Endothelial cell of umbilical vein (primary cell): ENCODE results near the gene PPP1R9A. TPM values are rescaled to one million over a fixed set of nuclear protein-coding genes. Genes with fewer than 3 reads are reported as not detected.

Experiments used
- BruUV-seq: library from RNA; stranded (reverse); fragments of 400-500 nt; replicated peaks from 2 replicates; lab custom pipeline; 2021; lab: Mats Ljungman, UMichigan
- CTCF ChIA-PET: fragments of 300-600, 350-600 bp; sonication (Branson Sonifier 250); formaldehyde crosslinking; loops from one replicate; lab custom pipeline; 2021; ENCODE audit warnings: antibody characterized with exemption, inconsistent platforms; lab: Charles Lee
- POLR2A ChIA-PET: fragments of 300-600, 350-600 bp; sonication (Branson Sonifier 250); formaldehyde crosslinking; loops from one replicate; lab custom pipeline; 2021; ENCODE audit warnings: antibody characterized with exemption, inconsistent platforms; lab: Charles Lee
- DNase-seq: peaks from one replicate; pipeline ENCODE4 v3.0.0-alpha.2; 2011; ENCODE audit warnings: low read depth, low spot score
- FAIRE-seq: peaks from 2 replicates; lab custom pipeline; 2011; peaks lifted over from hg19 to GRCh38; lab: Jason Lieb, UNC
- H2AFZ ChIP-seq: 2 replicates; pipeline ENCODE4 v1.6.0; 2012; ENCODE audit warnings: low read depth, low read length, control low read depth, inconsistent platforms
- H3K27ac ChIP-seq: 2 replicates; pipeline ENCODE4 v1.5.1; 2011; ENCODE audit warnings: low read depth, mild to moderate bottlenecking, control low read depth, low read length, moderate library complexity; ENCODE audit not compliant: insufficient read depth
- H3K27me3 ChIP-seq, 2 experiments: 2 replicates each; pipeline versions ENCODE4 v1.6.0 to v1.6.1; 2011; ENCODE audit warnings: low read length in 2 of 2, mixed read lengths in 1 of 2; ENCODE audit not compliant: control insufficient read depth in 2 of 2, insufficient read depth in 2 of 2
- H3K36me3 ChIP-seq, 2 experiments: 2 replicates in 1 of 2; 3 replicates in 1 of 2; pipeline ENCODE4 v1.5.1; 2011; ENCODE audit warnings: low read length in 2 of 2, mild to moderate bottlenecking in 1 of 2, moderate library complexity in 1 of 2; ENCODE audit not compliant: control insufficient read depth in 2 of 2, insufficient read depth in 2 of 2; ENCODE audit errors: extremely low read depth in 1 of 2
- H3K4me1 ChIP-seq: 3 replicates; pipeline ENCODE4 v1.5.1; 2011; ENCODE audit warnings: mild to moderate bottlenecking, low read length; ENCODE audit not compliant: control insufficient read depth, insufficient read depth; ENCODE audit errors: extremely low read depth
- H3K4me2 ChIP-seq: 2 replicates; pipeline ENCODE4 v1.6.1; 2011; ENCODE audit warnings: low read length, control low read depth, mixed read lengths; ENCODE audit not compliant: insufficient read depth
- H3K4me3 ChIP-seq, 3 experiments: fragments of 200-600 bp in 1 of 3; sonication (generic), shearing (Covaris generic) in 1 of 3; replicated peaks in 1 of 3; 2 replicates each; pipeline ENCODE4 v1.5.1; 2011 to 2016; ENCODE audit warnings: control low read depth in 3 of 3, low read length in 3 of 3, mild to moderate bottlenecking in 2 of 3, inconsistent platforms in 1 of 3, low read depth in 1 of 3, moderate library complexity in 1 of 3; ENCODE audit not compliant: insufficient read depth in 1 of 3
- H3K79me2 ChIP-seq: 2 replicates; pipeline ENCODE4 v1.6.0; 2012; ENCODE audit warnings: low read length, inconsistent platforms; ENCODE audit not compliant: control insufficient read depth, insufficient read depth
- H3K9ac ChIP-seq: replicated peaks from 2 replicates; pipeline ENCODE3; 2011; ENCODE audit warnings: low read length, control low read depth; ENCODE audit not compliant: insufficient read depth; ENCODE audit errors: extremely low read depth
- H3K9me1 ChIP-seq: replicated peaks from 3 replicates; pipeline ENCODE4 v1.6.0; 2011; ENCODE audit warnings: mild to moderate bottlenecking, low read length; ENCODE audit not compliant: control insufficient read depth, insufficient read depth; ENCODE audit errors: extremely low read depth
- H3K9me3 ChIP-seq: replicated peaks from 2 replicates; pipeline ENCODE4 v1.5.1; 2012; ENCODE audit warnings: low read length, inconsistent platforms; ENCODE audit not compliant: control insufficient read depth, insufficient read depth
- H4K20me1 ChIP-seq: replicated peaks from 2 replicates; pipeline ENCODE3; 2011; ENCODE audit warnings: mild to moderate bottlenecking, low read length; ENCODE audit not compliant: control insufficient read depth, insufficient read depth; ENCODE audit errors: extremely low read depth
- CTCF ChIP-seq, 2 donors: IDR thresholded peaks; 1 replicate in 1 of 2; 2 replicates in 1 of 2; pipeline ENCODE4 v1.5.1; 2011; ENCODE audit warnings: low read length in 2 of 2, mild to moderate bottlenecking in 2 of 2, moderate library complexity in 2 of 2, control low read depth in 1 of 2, inconsistent platforms in 1 of 2, low read depth in 1 of 2; ENCODE audit not compliant: insufficient read depth in 1 of 2; ENCODE audit errors: extremely low read depth in 1 of 2
- EZH2 ChIP-seq: IDR thresholded peaks from 2 replicates; pipeline ENCODE4 v1.6.1; 2012; ENCODE audit warnings: borderline replicate concordance, low read depth, mild to moderate bottlenecking, moderate library complexity, low read length, inconsistent platforms; ENCODE audit not compliant: severe bottlenecking
- FOS ChIP-seq: IDR thresholded peaks from 2 replicates; pipeline ENCODE4 v1.6.1; 2011; ENCODE audit warnings: mild to moderate bottlenecking, low read length, moderate library complexity, borderline replicate concordance; ENCODE audit not compliant: insufficient read depth
- GATA2 ChIP-seq: IDR thresholded peaks from 2 replicates; pipeline ENCODE4 v1.7.0; 2011; ENCODE audit warnings: low read depth, mild to moderate bottlenecking, moderate library complexity, mixed read lengths, low read length; ENCODE audit not compliant: insufficient read length, insufficient read depth
- JUN ChIP-seq: IDR thresholded peaks from 2 replicates; pipeline ENCODE4 v1.6.1; 2011; ENCODE audit warnings: borderline replicate concordance, low read depth; ENCODE audit not compliant: insufficient read length, insufficient read depth
- MAX ChIP-seq: IDR thresholded peaks from 2 replicates; pipeline ENCODE4 v1.6.1; 2011; ENCODE audit not compliant: insufficient read depth, insufficient read length
- MYC ChIP-seq: IDR thresholded peaks from one replicate; pipeline ENCODE4 v1.6.1; 2011; ENCODE audit warnings: mild to moderate bottlenecking, low read depth, low read length
- POLR2A ChIP-seq: IDR thresholded peaks from 2 replicates; pipeline ENCODE4 v1.6.1; 2012; ENCODE audit warnings: low read depth, mild to moderate bottlenecking, control low read depth, low read length
- POLR2AphosphoS5 ChIP-seq: IDR thresholded peaks from 2 replicates; pipeline ENCODE4 v1.6.1; 2012; ENCODE audit warnings: low read depth, mild to moderate bottlenecking, control low read depth, low read length, moderate library complexity; ENCODE audit not compliant: insufficient read depth
- dilution Hi-C: fragments of 300-500 bp; cut with MboI; formaldehyde crosslinking; loops from one replicate; pipeline ENCODE4 v1.15.0; 2019; ENCODE audit warnings: low sequenced_read_pairs; ENCODE audit not compliant: extremely low pct_ligation_motif_present
- intact Hi-C: fragments of 100-400 bp; cut with micrococcal nuclease; formaldehyde crosslinking; loops from one replicate; pipeline ENCODE4 v1.10.0; 2022
- polyA plus RNA-seq, 4 experiments: library from polyadenylated mRNA; depleted of rRNA in 3 of 4; stranded (reverse) in 3 of 4; unstranded in 1 of 4; fragments of >200 nt; gene quantifications; 2 replicates each; pipeline versions ENCODE4 v1.2.1 to v1.2.3, GENCODE V29; 2011 to 2012; ENCODE audit warnings: missing spikeins in 1 of 4
- total RNA-seq: library from RNA; stranded (reverse); gene quantifications from 2 replicates; pipeline ENCODE4 v1.2.3, GENCODE V29; 2021

The PPP1R9A gene
- total and polyA plus RNA-seq, 2 donors (not counting 3 experiments of a cell fraction or from before 2014, with no cell fraction given): 0.50 to 3.0 TPM

- dilution Hi-C loops: no loop called here
- no peak overlapping the region for H3K27ac ChIP-seq
- FAIRE-seq: no peak
- POLR2A ChIA-PET: no interaction called here
- H3K36me3 ChIP-seq: no peaks in the 10 kb centered on the region
- no peak overlapping the region for H3K4me2 ChIP-seq
- BruUV-seq: no TSS peak
- no peaks in the 10 kb centered on the region for H4K20me1 ChIP-seq
- no peak overlapping the region for H3K9ac ChIP-seq
- CTCF ChIA-PET: no interaction called here
- H3K4me1 ChIP-seq: peaks cover 8% of the 10 kb centered on the region
- no peaks in the 10 kb centered on the region for H3K9me3 ChIP-seq
- intact Hi-C loops: no loop called here
- DNase-seq: no peak
- no peak overlapping the region for H3K4me3 ChIP-seq
- H3K79me2 ChIP-seq: no peaks in the 10 kb centered on the region
- H3K9me1 ChIP-seq: no peaks in the 10 kb centered on the region
- H2AFZ ChIP-seq: no peak overlapping the region
- H3K27me3 ChIP-seq: no peaks in the 10 kb centered on the region
- no peak for TF ChIP-seq POLR2AphosphoS5
- no peak for TF ChIP-seq MYC
Observed at GRCh38 chr7:94922457-94922856, 15.1 kb downstream of the PPP1R9A start.

GRCh38 chr7:94923412-94923811, 16.0 kb downstream of the PPP1R9A start:
- no peak overlapping the region for H3K4me3 ChIP-seq
- no peaks in the 10 kb centered on the region for H3K36me3 ChIP-seq
- H3K27me3 ChIP-seq: no peaks in the 10 kb centered on the region
- FAIRE-seq: peak; percentile 57
- H3K79me2 ChIP-seq: no peaks in the 10 kb centered on the region
- no TSS peak for BruUV-seq
- H3K4me2 ChIP-seq: no peak overlapping the region
- no peak overlapping the region for H2AFZ ChIP-seq
- no peak overlapping the region for H3K27ac ChIP-seq
- intact Hi-C loops: no loop called here
- dilution Hi-C loops: no loop called here
- no peaks in the 10 kb centered on the region for H3K9me3 ChIP-seq
- ChIA-PET CTCF (no interaction called here), POLR2A (no interaction called here)
- H3K4me1 ChIP-seq: peaks cover 8% of the 10 kb centered on the region
- H4K20me1 ChIP-seq: no peaks in the 10 kb centered on the region
- DNase-seq: peak; percentile 43
- no peak overlapping the region for H3K9ac ChIP-seq
- H3K9me1 ChIP-seq: no peaks in the 10 kb centered on the region
- TF ChIP-seq POLR2A: no peak
- no peak for TF ChIP-seq POLR2AphosphoS5
- no peak for TF ChIP-seq GATA2
- no peak for TF ChIP-seq JUN
- TF ChIP-seq EZH2: no peak
- no peak for TF ChIP-seq FOS
- TF ChIP-seq MYC: no peak
- TF ChIP-seq MAX: no peak
- TF ChIP-seq CTCF (IDR thresholded peaks at IDR 0.05; ENCODE audit: extremely low read depth in 1 of 2, insufficient read depth in 1 of 2, low read depth in 1 of 2, low read length in 2 of 2): no peak
